H1 (cell line): Measurements from ENCODE around the gene RAG2.

Experiments used
- CEBPB ChIP-seq: IDR thresholded peaks from 2 replicates; pipeline ENCODE4 v1.6.1; 2012; ENCODE audit warnings: low read depth, low read length
- POLR2A ChIP-seq, 2 experiments: IDR thresholded peaks; 1 replicate in 1 of 2; 2 replicates in 1 of 2; pipeline ENCODE4 v1.6.1; 2011; ENCODE audit warnings: low read depth in 2 of 2, low read length in 2 of 2, mild to moderate bottlenecking in 2 of 2; ENCODE audit errors: control extremely low read depth in 1 of 2
- POLR2AphosphoS5 ChIP-seq: IDR thresholded peaks from 2 replicates; pipeline ENCODE4 v1.6.1; 2011; ENCODE audit warnings: low read depth, low read length
- RFX5 ChIP-seq: IDR thresholded peaks from 2 replicates; pipeline ENCODE4 v1.6.1; 2011; ENCODE audit warnings: low read depth, low read length, improper control_type of control experiment, borderline replicate concordance
- SP1 ChIP-seq: IDR thresholded peaks from 2 replicates; pipeline ENCODE4 v1.6.1; 2011; ENCODE audit warnings: low read depth, low read length
- SP2 ChIP-seq: IDR thresholded peaks from 2 replicates; pipeline ENCODE4 v1.6.1; 2012; ENCODE audit warnings: mild to moderate bottlenecking, low read length, inconsistent platforms
- TAF1 ChIP-seq: IDR thresholded peaks from 2 replicates; pipeline ENCODE4 v1.6.1; 2011; ENCODE audit warnings: mild to moderate bottlenecking, low read depth, low read length
- YY1 ChIP-seq: IDR thresholded peaks from 2 replicates; pipeline ENCODE4 v1.6.1; 2011; ENCODE audit warnings: low read depth, mild to moderate bottlenecking, low read length
- TF ChIP-seq, protein P1 (sequence below), 3 experiments: IDR thresholded peaks; 1 replicate in 2 of 3; 2 replicates in 1 of 3; pipeline versions ENCODE4 v1.5.1 to v1.6.1; 2011; ENCODE audit warnings: low read length in 3 of 3, mild to moderate bottlenecking in 3 of 3, inconsistent platforms in 2 of 3, low read depth in 1 of 3, moderate library complexity in 1 of 3; ENCODE audit not compliant: insufficient read depth in 1 of 3; ENCODE audit errors: control extremely low read depth in 1 of 3
- TF ChIP-seq, protein P2 (sequence below): IDR thresholded peaks from 2 replicates; pipeline ENCODE4 v1.6.1; 2012; ENCODE audit warnings: inconsistent platforms
- TF ChIP-seq, protein P3 (sequence below): IDR thresholded peaks from 2 replicates; pipeline ENCODE4 v1.6.1; 2012; ENCODE audit warnings: inconsistent platforms

DNA sequence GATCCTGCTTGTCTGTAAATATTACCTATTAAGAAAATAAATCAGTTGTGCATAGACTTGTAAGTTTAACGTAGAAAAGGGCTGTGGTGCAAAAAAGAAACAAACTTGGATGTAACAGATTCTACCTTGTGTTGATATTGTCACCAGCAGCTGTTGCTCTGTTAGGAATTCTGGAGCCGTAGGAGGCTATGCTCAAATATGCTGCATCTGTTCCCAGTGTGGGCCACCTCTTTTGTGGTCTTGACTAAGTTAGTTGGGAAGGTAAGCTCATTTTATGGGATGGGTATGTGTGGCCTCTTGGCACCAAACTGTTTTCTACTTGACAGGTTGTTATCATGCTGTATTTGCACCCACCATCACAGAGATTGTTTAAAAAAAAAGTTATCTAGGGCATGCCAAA lies 29.4 kb upstream of the RAG2 start:
- no peak for TF ChIP-seq POLR2A (IDR thresholded peaks at IDR 0.05; ENCODE audit: control extremely low read depth in 1 of 2, low read depth in 2 of 2, low read length in 2 of 2)
- TF ChIP-seq, protein P1, sequence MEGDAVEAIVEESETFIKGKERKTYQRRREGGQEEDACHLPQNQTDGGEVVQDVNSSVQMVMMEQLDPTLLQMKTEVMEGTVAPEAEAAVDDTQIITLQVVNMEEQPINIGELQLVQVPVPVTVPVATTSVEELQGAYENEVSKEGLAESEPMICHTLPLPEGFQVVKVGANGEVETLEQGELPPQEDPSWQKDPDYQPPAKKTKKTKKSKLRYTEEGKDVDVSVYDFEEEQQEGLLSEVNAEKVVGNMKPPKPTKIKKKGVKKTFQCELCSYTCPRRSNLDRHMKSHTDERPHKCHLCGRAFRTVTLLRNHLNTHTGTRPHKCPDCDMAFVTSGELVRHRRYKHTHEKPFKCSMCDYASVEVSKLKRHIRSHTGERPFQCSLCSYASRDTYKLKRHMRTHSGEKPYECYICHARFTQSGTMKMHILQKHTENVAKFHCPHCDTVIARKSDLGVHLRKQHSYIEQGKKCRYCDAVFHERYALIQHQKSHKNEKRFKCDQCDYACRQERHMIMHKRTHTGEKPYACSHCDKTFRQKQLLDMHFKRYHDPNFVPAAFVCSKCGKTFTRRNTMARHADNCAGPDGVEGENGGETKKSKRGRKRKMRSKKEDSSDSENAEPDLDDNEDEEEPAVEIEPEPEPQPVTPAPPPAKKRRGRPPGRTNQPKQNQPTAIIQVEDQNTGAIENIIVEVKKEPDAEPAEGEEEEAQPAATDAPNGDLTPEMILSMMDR (IDR thresholded peaks at IDR 0.05; ENCODE audit: control extremely low read depth in 1 of 3, insufficient read depth in 1 of 3, low read depth in 1 of 3, low read length in 3 of 3), result no peak
- no peak for TF ChIP-seq RFX5
- TF ChIP-seq YY1, result no peak
- TF ChIP-seq TAF1, result no peak
- no peak for TF ChIP-seq SP1
- TF ChIP-seq SP2, result no peak
- TF ChIP-seq, protein P2, sequence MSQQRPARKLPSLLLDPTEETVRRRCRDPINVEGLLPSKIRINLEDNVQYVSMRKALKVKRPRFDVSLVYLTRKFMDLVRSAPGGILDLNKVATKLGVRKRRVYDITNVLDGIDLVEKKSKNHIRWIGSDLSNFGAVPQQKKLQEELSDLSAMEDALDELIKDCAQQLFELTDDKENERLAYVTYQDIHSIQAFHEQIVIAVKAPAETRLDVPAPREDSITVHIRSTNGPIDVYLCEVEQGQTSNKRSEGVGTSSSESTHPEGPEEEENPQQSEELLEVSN, result no peak
- no peak for TF ChIP-seq CEBPB
- no peak for TF ChIP-seq POLR2AphosphoS5
- TF ChIP-seq, protein P3, sequence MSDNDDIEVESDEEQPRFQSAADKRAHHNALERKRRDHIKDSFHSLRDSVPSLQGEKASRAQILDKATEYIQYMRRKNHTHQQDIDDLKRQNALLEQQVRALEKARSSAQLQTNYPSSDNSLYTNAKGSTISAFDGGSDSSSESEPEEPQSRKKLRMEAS, result no peak
